Prostate gland (tissue), 2 donors: Measurements from ENCODE around the gene FKBP6.

Experiments
- CTCF ChIP-seq, 4 experiments: fragments of 200-600 bp in 2 of 4; fragments of 450-650 bp in 2 of 4; sonication (generic) in 2 of 4; IDR thresholded peaks; 1 replicate in 3 of 4; 2 replicates in 1 of 4; pipeline ENCODE4 v1.5.1; 2016 to 2019; ENCODE audit warnings: antibody characterized with exemption in 4 of 4, mild to moderate bottlenecking in 2 of 4, moderate library complexity in 2 of 4
- POLR2A ChIP-seq: fragments of 450-650 bp; IDR thresholded peaks from one replicate; pipeline ENCODE4 v1.6.1; 2016; ENCODE audit warnings: antibody characterized with exemption, mild to moderate bottlenecking
- POLR2AphosphoS5 ChIP-seq: sonication (generic); formaldehyde crosslinking; IDR thresholded peaks from one replicate; pipeline ENCODE4 v1.6.1; 2017; ENCODE audit warnings: antibody characterized with exemption

DNA sequence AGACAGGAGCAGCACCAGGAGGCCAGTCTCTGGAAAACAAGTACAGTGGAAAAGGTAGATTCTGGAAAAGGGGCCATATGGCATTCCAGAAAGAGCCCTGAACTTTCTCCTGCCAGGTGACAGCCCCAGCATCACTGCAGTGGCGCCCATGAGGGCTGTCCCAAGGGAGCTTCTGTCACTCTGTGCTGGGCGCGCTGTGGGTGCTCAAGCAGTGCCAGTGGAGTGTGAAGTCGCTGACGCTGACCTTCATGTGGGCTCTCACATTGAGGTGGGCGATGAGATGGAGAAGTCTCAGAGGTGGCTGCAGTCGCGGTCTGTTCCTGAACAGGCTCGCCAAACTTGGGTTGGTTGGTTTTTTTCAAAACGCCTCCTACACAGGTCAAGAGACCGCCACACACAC, 38.2 kb downstream of the FKBP6 start:
- TF ChIP-seq POLR2A (no peak), CTCF (IDR thresholded peaks at IDR 0.05) (no peak), POLR2AphosphoS5 (no peak)
